Measurements from ENCODE around the gene SOX1.

Gene SOX1

DNA sequence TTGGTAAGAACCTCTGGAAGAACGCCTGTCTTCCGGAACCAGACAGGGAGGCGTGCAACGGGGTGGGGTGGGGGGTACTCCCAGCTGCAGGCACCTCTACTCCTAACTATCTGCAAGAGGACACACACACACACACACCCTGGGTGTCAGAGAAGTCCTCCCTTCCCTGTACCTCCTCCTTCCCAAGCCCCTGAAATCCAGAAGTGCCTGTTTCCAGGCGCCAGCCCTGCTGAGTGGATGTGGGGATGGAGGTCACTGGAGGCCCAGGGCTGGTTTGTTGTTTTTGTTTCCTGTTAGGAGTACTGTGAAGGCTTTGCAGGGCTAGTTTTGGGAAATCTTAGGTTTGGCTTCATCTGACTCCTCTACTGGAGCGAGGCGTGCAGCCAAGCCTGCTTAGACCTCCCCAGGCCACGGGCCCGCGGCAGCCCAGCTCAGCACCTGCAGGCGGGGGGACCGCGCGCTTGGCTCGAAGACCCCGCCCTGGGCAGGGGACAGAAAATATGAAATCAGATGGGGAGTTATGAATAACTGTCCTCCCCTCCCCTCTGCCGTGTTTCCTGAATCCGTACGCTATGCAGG is 36.4 kb downstream of the SOX1 start:
- TF ChIP-seq, protein P1, sequence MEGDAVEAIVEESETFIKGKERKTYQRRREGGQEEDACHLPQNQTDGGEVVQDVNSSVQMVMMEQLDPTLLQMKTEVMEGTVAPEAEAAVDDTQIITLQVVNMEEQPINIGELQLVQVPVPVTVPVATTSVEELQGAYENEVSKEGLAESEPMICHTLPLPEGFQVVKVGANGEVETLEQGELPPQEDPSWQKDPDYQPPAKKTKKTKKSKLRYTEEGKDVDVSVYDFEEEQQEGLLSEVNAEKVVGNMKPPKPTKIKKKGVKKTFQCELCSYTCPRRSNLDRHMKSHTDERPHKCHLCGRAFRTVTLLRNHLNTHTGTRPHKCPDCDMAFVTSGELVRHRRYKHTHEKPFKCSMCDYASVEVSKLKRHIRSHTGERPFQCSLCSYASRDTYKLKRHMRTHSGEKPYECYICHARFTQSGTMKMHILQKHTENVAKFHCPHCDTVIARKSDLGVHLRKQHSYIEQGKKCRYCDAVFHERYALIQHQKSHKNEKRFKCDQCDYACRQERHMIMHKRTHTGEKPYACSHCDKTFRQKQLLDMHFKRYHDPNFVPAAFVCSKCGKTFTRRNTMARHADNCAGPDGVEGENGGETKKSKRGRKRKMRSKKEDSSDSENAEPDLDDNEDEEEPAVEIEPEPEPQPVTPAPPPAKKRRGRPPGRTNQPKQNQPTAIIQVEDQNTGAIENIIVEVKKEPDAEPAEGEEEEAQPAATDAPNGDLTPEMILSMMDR (IDR thresholded peaks at IDR 0.05; ENCODE audit: low read depth, low read length, missing control alignments): no peak
- DNase-seq (ENCODE audit: low read depth): no peak
- in situ Hi-C loops (cut with HindIII; ENCODE audit: low sequenced_read_pairs): no loop called here
- H3K4me3 ChIP-seq (ENCODE audit: low read depth, low read length): no peak overlapping the region

DNA sequence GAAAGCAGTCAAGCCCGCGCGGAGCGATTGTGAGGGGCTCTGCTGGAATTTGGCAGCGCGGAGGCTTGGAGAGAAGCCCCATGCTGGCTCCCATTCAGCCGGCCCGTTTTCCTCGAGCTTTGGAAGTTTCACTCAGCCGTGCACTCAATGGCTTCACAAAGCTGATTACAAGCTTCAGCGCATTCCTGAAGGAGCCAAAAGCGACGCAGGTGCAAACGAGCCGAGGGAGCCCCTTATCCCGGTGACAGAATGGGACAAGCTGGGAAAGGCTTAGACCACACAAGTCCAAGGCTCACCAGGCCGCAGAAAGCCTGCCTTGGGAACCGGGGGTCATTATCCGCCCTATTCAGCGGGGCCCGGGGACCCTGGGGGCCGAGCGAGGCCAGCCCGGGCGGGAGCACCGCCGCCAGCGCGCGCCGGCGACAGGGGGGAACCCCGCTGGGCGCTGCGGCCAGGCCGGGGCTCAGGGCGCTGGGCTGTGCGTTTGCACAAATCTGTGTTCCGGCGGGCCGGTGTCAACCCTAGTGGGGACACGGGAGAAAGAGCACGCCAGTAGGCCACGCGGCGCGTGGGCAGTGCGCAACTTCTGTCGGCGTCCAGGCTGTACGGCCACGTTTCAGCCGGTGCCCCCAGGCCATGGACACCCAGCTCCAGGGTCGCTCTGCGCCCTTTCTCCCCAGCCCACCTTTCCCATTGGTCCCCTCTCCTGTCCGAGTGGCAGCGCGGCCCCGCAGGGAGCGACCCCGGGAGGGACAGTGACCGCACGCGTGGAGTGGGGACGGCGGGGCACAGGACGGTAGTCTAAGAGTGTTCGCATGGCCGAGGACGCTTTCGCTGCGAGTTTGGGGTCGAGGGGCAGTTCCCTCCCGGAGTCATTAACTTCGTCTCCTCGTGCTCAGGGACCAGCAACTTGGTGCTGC is 37.3 kb downstream of the SOX1 start:
- H3K4me3 ChIP-seq (ENCODE audit: low read depth, low read length): no peak overlapping the region
- in situ Hi-C loops (cut with HindIII; ENCODE audit: low sequenced_read_pairs): no loop called here
- TF ChIP-seq, protein P1 (IDR thresholded peaks at IDR 0.05; ENCODE audit: low read depth, low read length, missing control alignments): no peak
- no peak for DNase-seq (ENCODE audit: low read depth)

DNA sequence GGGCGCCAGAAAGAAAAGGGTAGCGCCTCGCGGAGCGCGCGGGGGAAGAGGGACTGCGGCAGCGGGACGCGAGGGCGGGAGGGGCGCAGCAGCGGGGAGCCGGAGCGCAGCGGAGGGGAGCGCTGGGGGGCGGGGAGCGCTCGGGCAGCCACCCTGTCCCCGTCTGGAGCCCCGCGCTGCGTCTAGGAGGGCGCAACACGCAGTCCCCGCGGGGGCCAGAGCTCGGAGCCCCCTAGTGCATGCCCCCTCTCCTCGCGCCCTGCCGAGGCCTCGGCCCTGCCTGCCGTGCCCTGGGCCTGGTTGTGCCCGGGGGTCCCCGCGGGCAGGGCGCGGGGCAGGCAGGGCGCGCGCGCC is 37.9 kb downstream of the SOX1 start:
- DNase-seq (ENCODE audit: low read depth): no peak
- H3K4me3 ChIP-seq (ENCODE audit: low read depth, low read length): no peak overlapping the region
- TF ChIP-seq, protein P1 (IDR thresholded peaks at IDR 0.05; ENCODE audit: low read depth, low read length, missing control alignments): no peak
- in situ Hi-C loops (cut with HindIII; ENCODE audit: low sequenced_read_pairs): no loop called here

DNA sequence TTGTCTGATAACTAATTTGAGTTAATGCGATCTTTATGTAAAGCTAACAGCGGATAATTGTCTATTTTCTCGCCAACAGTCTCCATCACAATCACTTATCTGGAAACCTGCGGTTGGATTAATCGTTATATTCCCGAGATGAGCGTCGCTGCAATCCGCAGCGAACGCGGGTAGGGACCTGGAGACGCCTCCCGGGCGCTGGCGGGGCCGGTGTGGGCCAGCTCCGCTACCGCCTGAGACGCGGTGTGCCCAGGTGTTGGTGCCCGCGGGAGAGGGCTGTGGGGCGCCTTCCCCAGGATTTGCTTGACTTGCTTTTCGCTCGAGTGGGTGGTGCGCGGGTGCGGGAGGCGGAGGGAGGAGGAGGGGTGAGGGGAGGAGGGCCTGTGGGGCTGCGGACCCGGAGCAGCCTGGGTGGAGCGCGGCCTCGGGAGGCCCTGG is 38.3 kb downstream of the SOX1 start:
- H3K4me3 ChIP-seq (ENCODE audit: low read depth, low read length): no peak overlapping the region
- DNase-seq (ENCODE audit: low read depth): no peak
- in situ Hi-C loops (cut with HindIII; ENCODE audit: low sequenced_read_pairs): no loop called here
- TF ChIP-seq, protein P1 (IDR thresholded peaks at IDR 0.05; ENCODE audit: low read depth, low read length, missing control alignments): no peak

DNA sequence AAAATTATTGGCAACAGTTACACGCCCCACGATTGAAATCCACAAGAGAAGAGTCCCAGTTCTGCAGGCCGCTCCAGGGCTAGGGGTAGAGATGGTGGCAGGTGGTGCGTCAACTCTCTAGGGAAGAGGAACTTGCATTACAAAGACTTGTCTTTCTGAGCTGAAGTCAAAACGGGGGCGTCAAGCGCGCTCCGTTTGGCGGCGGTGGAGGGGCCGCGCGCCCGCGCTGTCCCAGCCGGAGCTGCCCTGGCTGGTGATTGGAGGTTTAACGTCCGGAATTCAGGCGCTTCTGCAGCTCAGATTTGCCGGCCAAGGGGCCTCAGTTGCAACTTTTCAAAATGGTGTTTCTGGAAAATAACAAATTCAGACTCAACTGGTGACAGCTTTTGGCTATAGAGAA is 38.9 kb downstream of the SOX1 start:
- no peak overlapping the region for H3K4me3 ChIP-seq (ENCODE audit: low read depth, low read length)
- no peak for DNase-seq (ENCODE audit: low read depth)
- in situ Hi-C loops (cut with HindIII; ENCODE audit: low sequenced_read_pairs): no loop called here
- TF ChIP-seq, protein P1 (IDR thresholded peaks at IDR 0.05; ENCODE audit: low read depth, low read length, missing control alignments): no peak

DNA sequence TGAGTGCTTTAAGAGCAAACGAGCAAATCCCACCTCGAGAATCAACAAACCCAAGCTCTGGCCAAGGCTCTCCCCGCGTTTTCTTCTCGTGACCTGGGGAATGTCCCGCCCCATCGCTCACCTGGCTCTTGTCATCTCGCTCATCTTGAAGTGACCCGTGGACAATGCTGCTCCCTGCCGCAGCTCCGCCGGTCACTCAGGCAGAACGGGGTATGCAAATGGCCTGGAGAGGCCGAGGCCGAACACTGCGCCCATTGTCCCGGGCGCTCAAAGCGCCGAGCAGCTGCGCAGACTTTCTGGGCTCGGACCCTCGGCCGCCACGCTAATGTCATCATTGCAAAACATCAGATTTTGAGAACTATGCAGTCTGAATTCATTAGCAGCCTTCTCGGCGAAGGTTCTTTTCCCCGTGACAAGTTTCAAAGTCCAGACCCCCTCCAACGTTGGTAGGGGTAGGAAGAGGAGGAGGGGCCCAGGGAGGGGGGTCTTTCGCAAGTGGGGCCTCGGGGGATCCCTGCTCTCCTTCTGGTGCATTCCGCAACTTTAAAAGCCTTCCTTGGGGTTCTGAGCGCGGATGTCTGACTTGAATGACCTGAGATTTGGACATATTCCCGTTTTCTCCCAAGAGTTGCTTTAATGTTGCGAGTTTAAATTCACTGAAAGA is 39.7 kb downstream of the SOX1 start:
- TF ChIP-seq, protein P1 (IDR thresholded peaks at IDR 0.05; ENCODE audit: low read depth, low read length, missing control alignments): no peak
- no peak overlapping the region for H3K4me3 ChIP-seq (ENCODE audit: low read depth, low read length)
- in situ Hi-C loops (cut with HindIII; ENCODE audit: low sequenced_read_pairs): no loop called here

More for the DNA sequence above, 39.7 kb downstream of the SOX1 start:
- no peak for DNase-seq (ENCODE audit: low read depth)
